SK-N-SH (cell line): ENCODE measurements around the gene RCBTB2.

ENCODE experiments used
- EP300 ChIP-seq, 2 experiments: IDR thresholded peaks; 2 replicates each; pipeline versions ENCODE4 v1.4.0 to v1.6.1; 2012; ENCODE audit warnings: borderline replicate concordance in 1 of 2, low read depth in 1 of 2, low read length in 1 of 2
- FOXM1 ChIP-seq: IDR thresholded peaks from 2 replicates; pipeline ENCODE4 v1.4.0; 2012; ENCODE audit warnings: low read depth, mild to moderate bottlenecking
- POLR2AphosphoS5 ChIP-seq: IDR thresholded peaks from 2 replicates; pipeline ENCODE4 v1.6.1; 2012; ENCODE audit warnings: low read depth, low read length
- SIN3A ChIP-seq: IDR thresholded peaks from 2 replicates; pipeline ENCODE4 v1.6.1; 2012; ENCODE audit warnings: low read depth, mild to moderate bottlenecking, low read length, moderate library complexity, borderline replicate concordance
- TF ChIP-seq, protein P1 (sequence below): IDR thresholded peaks from 2 replicates; pipeline ENCODE4 v1.4.0; 2012; ENCODE audit warnings: low read depth
- TF ChIP-seq, protein P2 (sequence below): fragments of 200-600 bp; sonication (generic); IDR thresholded peaks from 2 replicates; pipeline ENCODE4 v1.6.1; 2017; ENCODE audit warnings: antibody characterized with exemption, mild to moderate bottlenecking, moderate library complexity

GRCh38 chr13:48568370-48569103 is 35.7 kb upstream of the RCBTB2 start:
- TF ChIP-seq, protein P1, sequence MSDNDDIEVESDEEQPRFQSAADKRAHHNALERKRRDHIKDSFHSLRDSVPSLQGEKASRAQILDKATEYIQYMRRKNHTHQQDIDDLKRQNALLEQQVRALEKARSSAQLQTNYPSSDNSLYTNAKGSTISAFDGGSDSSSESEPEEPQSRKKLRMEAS, result no peak
- no peak for TF ChIP-seq POLR2AphosphoS5
- TF ChIP-seq, protein P2, sequence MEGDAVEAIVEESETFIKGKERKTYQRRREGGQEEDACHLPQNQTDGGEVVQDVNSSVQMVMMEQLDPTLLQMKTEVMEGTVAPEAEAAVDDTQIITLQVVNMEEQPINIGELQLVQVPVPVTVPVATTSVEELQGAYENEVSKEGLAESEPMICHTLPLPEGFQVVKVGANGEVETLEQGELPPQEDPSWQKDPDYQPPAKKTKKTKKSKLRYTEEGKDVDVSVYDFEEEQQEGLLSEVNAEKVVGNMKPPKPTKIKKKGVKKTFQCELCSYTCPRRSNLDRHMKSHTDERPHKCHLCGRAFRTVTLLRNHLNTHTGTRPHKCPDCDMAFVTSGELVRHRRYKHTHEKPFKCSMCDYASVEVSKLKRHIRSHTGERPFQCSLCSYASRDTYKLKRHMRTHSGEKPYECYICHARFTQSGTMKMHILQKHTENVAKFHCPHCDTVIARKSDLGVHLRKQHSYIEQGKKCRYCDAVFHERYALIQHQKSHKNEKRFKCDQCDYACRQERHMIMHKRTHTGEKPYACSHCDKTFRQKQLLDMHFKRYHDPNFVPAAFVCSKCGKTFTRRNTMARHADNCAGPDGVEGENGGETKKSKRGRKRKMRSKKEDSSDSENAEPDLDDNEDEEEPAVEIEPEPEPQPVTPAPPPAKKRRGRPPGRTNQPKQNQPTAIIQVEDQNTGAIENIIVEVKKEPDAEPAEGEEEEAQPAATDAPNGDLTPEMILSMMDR, result no peak
- TF ChIP-seq SIN3A, result no peak
- no peak for TF ChIP-seq FOXM1
- TF ChIP-seq EP300 (IDR thresholded peaks at IDR 0.05; ENCODE audit: borderline replicate concordance in 1 of 2, low read depth in 1 of 2, low read length in 1 of 2), result no peak
